ENCODE measurements around the gene GNB3. TPM values are rescaled to one million over a fixed set of nuclear protein-coding genes. Genes with fewer than 3 reads are reported as not detected.
"Not testable (repeated sequence)": the region's sequence is repeated elsewhere in the genome, so short reads cannot be mapped to it uniquely, and the experiment has no call there.

The GNB3 gene
- total RNA-seq, 1 donor from 2014 or later = 1.2 TPM

- no peak for DNase-seq (ENCODE audit: low spot score)
- Mint-ChIP-seq H3K4me3 (ENCODE audit: low read depth) (no peak overlapping the region), H3K4me1 (ENCODE audit: low read depth) (no peaks in the 10 kb centered on the region), H3K9me3 (no peaks in the 10 kb centered on the region), H3K27ac (no peak overlapping the region), H3K36me3 (ENCODE audit: low read depth) (peaks cover 70% of the 10 kb centered on the region), H3K27me3 (ENCODE audit: low read depth) (no peaks in the 10 kb centered on the region)
- intact Hi-C loops (cut with micrococcal nuclease) = no loop called here
These were observed 20.2 kb downstream of the GNB3 start for GRCh38 chr12:6860942-6861341.

DNA sequence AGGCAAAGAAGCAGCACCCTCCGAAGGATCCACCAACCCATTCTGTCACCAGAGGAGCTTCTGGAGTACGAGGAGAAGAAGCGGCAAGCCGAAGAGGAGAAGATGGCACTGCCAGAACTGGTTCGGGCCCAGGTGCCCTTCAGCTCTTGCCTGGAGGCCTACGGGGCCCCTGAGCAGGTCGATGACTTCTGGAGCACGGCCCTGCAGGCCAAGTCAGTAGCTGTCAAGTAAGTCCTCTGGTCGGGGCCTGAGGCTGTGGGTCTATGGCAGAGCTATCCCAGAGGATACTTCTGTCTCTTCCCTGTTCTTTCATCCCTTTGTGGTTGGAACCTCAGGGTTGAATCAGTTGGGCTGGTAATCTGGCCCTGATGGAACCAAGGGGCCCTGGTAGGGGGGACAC lies 20.7 kb downstream of the GNB3 start:
- Mint-ChIP-seq H3K36me3 (ENCODE audit: low read depth) (peaks cover 70% of the 10 kb centered on the region), H3K9me3 (no peaks in the 10 kb centered on the region), H3K27ac (no peak overlapping the region), H3K4me3 (ENCODE audit: low read depth) (no peak overlapping the region), H3K27me3 (ENCODE audit: low read depth) (no peaks in the 10 kb centered on the region), H3K4me1 (ENCODE audit: low read depth) (peaks cover under 1% of the 10 kb centered on the region)
- no peak for DNase-seq (ENCODE audit: low spot score)
- intact Hi-C loops (cut with micrococcal nuclease) = no loop called here

DNA sequence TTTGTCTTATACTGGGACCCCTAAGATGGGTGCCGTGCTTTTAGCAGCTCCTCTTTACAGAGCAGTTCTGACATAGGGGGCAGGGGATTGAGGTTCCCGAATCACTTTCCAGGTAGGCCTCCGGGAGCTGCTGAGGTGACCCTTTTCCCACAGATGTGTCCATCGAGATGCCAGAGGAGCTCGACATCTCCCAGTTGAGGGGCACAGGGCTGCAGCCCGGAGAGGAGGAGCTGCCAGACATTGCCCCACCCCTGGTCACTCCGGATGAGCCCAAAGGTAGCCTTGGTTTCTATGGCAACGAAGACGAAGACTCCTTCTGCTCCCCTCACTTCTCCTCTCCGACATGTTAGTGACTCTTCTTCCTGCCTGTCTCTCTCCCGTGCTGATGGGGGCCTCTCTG lies 22.3 kb downstream of the GNB3 start:
- H3K4me1 Mint-ChIP-seq (ENCODE audit: low read depth) = peaks cover 6% of the 10 kb centered on the region
- H3K27ac Mint-ChIP-seq = no peak overlapping the region
- H3K27me3 Mint-ChIP-seq (ENCODE audit: low read depth) = no peaks in the 10 kb centered on the region
- no peak overlapping the region for H3K4me3 Mint-ChIP-seq (ENCODE audit: low read depth)
- intact Hi-C loops (cut with micrococcal nuclease) = no loop called here
- peaks cover 66% of the 10 kb centered on the region for H3K36me3 Mint-ChIP-seq (ENCODE audit: low read depth)
- no peak for DNase-seq (ENCODE audit: low spot score)
- H3K9me3 Mint-ChIP-seq = no peaks in the 10 kb centered on the region

DNA sequence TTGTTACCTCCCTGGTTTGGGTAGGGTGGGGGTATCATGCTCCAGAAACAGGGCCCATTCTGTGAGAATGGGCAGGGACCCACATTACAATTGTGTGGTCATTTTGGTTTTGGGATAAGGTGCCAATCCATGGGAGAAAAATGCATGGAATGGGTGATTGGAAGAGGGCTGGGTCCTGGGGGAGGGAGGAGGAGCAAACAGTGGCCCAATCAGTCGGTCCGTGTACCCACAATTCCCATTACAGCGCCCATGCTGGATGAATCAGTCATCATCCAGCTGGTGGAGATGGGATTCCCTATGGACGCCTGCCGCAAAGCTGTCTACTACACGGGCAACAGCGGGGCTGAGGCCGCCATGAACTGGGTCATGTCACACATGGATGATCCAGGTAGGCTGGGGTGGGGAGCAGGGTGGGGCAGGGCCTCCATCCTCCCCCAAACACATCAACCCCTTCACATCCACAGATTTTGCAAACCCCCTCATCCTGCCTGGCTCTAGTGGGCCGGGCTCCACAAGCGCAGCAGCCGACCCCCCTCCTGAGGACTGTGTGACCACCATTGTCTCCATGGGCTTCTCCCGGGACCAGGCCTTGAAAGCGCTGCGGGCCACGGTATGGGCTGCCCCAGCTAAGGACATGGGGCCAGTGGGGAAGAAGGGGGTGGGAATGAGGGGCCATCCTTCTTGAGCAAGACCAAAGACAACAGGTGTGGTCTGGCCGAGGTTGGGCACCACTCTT lies 23.0 kb downstream of the GNB3 start:
- H3K9me3 Mint-ChIP-seq = no peaks in the 10 kb centered on the region
- H3K27ac Mint-ChIP-seq = no peak overlapping the region
- H3K36me3 Mint-ChIP-seq (ENCODE audit: low read depth) = peaks cover 69% of the 10 kb centered on the region
- H3K4me1 Mint-ChIP-seq (ENCODE audit: low read depth) = peaks cover 10% of the 10 kb centered on the region
- no peak overlapping the region for H3K4me3 Mint-ChIP-seq (ENCODE audit: low read depth)
- no peak for DNase-seq (ENCODE audit: low spot score)
- H3K27me3 Mint-ChIP-seq (ENCODE audit: low read depth) = no peaks in the 10 kb centered on the region
- intact Hi-C loops (cut with micrococcal nuclease) = no loop called here

- H3K27ac Mint-ChIP-seq; H3K27me3 Mint-ChIP-seq (ENCODE audit: low read depth); H3K4me3 Mint-ChIP-seq (ENCODE audit: low read depth); intact Hi-C loops (cut with micrococcal nuclease); DNase-seq (ENCODE audit: low spot score); H3K9me3 Mint-ChIP-seq: not testable (repeated sequence)
- Mint-ChIP-seq H3K4me1 (ENCODE audit: low read depth) (peaks cover 26% of the 10 kb centered on the region), H3K36me3 (ENCODE audit: low read depth) (peaks cover 80% of the 10 kb centered on the region)
These were observed 24.6 kb downstream of the GNB3 start for GRCh38 chr12:6865307-6865706.

GRCh38 chr12:6866163-6866919 lies 25.6 kb downstream of the GNB3 start:
- no peak for DNase-seq (ENCODE audit: low spot score)

DNA sequence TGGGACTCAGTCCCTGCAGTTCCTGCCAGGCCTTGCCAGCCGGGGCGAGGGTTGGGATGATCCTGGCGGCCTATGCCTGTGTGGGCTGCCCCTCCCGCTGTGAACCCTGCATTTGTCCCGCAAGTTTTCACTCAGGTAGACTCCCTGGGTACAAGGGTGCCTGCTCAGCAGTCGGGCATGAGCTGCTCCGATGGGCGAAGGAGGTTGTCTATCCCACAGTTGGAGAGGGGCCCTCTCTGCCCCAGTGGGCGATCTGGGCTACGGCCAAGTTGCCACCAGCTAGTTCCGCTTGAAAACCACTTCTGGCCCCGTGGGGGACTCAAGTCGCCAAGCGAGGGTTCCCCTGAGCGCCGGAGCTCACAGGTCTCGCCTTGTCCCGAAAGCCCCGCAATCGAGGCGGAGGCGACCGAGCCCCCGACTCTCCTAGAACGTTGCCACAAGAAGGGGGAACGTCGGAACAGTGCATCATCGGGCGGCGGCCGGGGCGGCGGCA lies 26.2 kb downstream of the GNB3 start:
- peak overlapping the region; percentile 97 for H3K27ac Mint-ChIP-seq
- H3K9me3 Mint-ChIP-seq = no peaks in the 10 kb centered on the region
- H3K27me3 Mint-ChIP-seq (ENCODE audit: low read depth) = no peaks in the 10 kb centered on the region
- no peak for DNase-seq (ENCODE audit: low spot score)
- H3K36me3 Mint-ChIP-seq (ENCODE audit: low read depth) = peaks cover 81% of the 10 kb centered on the region
- H3K4me3 Mint-ChIP-seq (ENCODE audit: low read depth) = peak overlapping the region; percentile 95
- intact Hi-C loops (cut with micrococcal nuclease) = loop anchor here (1.0 kb wide), 1 partner anchor 15 kb away; the partner anchor contains the start of gene USP5
- H3K4me1 Mint-ChIP-seq (ENCODE audit: low read depth) = peaks cover 41% of the 10 kb centered on the region

More at GRCh38 chr12:6866163-6866919, 25.6 kb downstream of the GNB3 start:
- peak overlapping the region; percentile 95 for H3K4me3 Mint-ChIP-seq (ENCODE audit: low read depth)
- no peaks in the 10 kb centered on the region for H3K9me3 Mint-ChIP-seq
- intact Hi-C loops (cut with micrococcal nuclease) = no loop called here
- no peaks in the 10 kb centered on the region for H3K27me3 Mint-ChIP-seq (ENCODE audit: low read depth)
- H3K4me1 Mint-ChIP-seq (ENCODE audit: low read depth) = peaks cover 36% of the 10 kb centered on the region
- H3K27ac Mint-ChIP-seq = no peak overlapping the region
- peaks cover 80% of the 10 kb centered on the region for H3K36me3 Mint-ChIP-seq (ENCODE audit: low read depth)

DNA sequence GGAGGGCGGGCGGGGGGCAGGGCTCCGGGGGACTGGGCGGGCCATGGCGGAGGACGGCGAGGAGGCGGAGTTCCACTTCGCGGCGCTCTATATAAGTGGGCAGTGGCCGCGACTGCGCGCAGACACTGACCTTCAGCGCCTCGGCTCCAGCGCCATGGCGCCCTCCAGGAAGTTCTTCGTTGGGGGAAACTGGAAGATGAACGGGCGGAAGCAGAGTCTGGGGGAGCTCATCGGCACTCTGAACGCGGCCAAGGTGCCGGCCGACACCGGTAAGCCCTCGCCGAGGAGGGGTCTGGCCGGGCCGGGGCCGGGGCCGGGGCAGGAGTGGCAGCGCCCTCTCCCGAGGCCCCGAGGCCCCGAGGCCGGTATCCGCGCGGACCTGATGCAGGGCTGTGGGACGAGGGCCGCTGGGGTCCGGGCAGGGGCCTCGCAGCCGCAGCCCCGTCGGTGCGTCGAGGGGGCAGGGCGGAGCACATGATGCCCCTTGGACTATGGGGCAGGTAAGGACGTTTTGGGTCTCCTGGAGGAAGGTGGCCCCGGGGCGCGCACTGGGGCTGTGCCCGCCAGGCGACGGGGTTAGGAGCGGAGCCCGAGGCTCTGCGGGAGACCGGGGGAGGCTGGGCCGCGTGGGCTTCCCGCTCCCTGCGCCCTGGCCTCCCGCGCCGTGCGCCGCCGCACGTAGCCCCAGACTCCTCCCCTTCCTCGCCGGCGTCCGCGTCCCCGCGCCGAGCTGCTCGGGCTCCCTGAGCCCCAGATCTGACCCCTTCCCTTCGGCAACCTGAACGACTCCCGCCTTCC lies 26.9 kb downstream of the GNB3 start, which contains the start of gene TPI1:
Gene TPI1 (plus strand): TSS at position 119 of the 798 bp plus-strand sequence. CDS start 36 bp downstream, at position 155.
- Mint-ChIP-seq H3K4me1 (ENCODE audit: low read depth) (peaks cover 46% of the 10 kb centered on the region), H3K27me3 (ENCODE audit: low read depth) (no peaks in the 10 kb centered on the region), H3K36me3 (ENCODE audit: low read depth) (peaks cover 81% of the 10 kb centered on the region), H3K4me3 (ENCODE audit: low read depth) (peak within 1 kb of the TSS; percentile 95), H3K27ac (peak within 1 kb of the TSS; percentile 97), H3K9me3 (no peaks in the 10 kb centered on the region)
- DNase-seq (ENCODE audit: low spot score) = peak; percentile 76
- intact Hi-C loops (cut with micrococcal nuclease) = loop anchor here (1.0 kb wide), 1 partner anchor 15 kb away; the partner anchor contains the start of gene USP5

- H3K27me3 Mint-ChIP-seq (ENCODE audit: low read depth) = no peaks in the 10 kb centered on the region
- intact Hi-C loops (cut with micrococcal nuclease) = no loop called here
- peak overlapping the region; percentile 92 for H3K4me3 Mint-ChIP-seq (ENCODE audit: low read depth)
- peaks cover 81% of the 10 kb centered on the region for H3K36me3 Mint-ChIP-seq (ENCODE audit: low read depth)
- H3K27ac Mint-ChIP-seq = peak overlapping the region; percentile 84
- no peaks in the 10 kb centered on the region for H3K9me3 Mint-ChIP-seq
- peaks cover 47% of the 10 kb centered on the region for H3K4me1 Mint-ChIP-seq (ENCODE audit: low read depth)
- no peak for DNase-seq (ENCODE audit: low spot score)
These were observed 27.7 kb downstream of the GNB3 start for GRCh38 chr12:6868211-6869048.

- peak overlapping the region; percentile 92 for H3K4me3 Mint-ChIP-seq (ENCODE audit: low read depth)
- DNase-seq (ENCODE audit: low spot score) = peak; percentile 79
- intact Hi-C loops (cut with micrococcal nuclease) = no loop called here
- peak overlapping the region; percentile 84 for H3K27ac Mint-ChIP-seq
- H3K9me3 Mint-ChIP-seq = no peaks in the 10 kb centered on the region
- H3K27me3 Mint-ChIP-seq (ENCODE audit: low read depth) = no peaks in the 10 kb centered on the region
- peaks cover 50% of the 10 kb centered on the region for H3K4me1 Mint-ChIP-seq (ENCODE audit: low read depth)
- H3K36me3 Mint-ChIP-seq (ENCODE audit: low read depth) = peaks cover 72% of the 10 kb centered on the region
These were observed 28.6 kb downstream of the GNB3 start for GRCh38 chr12:6869049-6870021.

DNA sequence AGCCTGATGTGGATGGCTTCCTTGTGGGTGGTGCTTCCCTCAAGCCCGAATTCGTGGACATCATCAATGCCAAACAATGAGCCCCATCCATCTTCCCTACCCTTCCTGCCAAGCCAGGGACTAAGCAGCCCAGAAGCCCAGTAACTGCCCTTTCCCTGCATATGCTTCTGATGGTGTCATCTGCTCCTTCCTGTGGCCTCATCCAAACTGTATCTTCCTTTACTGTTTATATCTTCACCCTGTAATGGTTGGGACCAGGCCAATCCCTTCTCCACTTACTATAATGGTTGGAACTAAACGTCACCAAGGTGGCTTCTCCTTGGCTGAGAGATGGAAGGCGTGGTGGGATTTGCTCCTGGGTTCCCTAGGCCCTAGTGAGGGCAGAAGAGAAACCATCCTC lies 29.6 kb downstream of the GNB3 start:
- peak overlapping the region; percentile 92 for H3K4me3 Mint-ChIP-seq (ENCODE audit: low read depth)
- intact Hi-C loops (cut with micrococcal nuclease); H3K9me3 Mint-ChIP-seq; DNase-seq (ENCODE audit: low spot score); H3K27me3 Mint-ChIP-seq (ENCODE audit: low read depth): not testable (repeated sequence)
- H3K4me1 Mint-ChIP-seq (ENCODE audit: low read depth) = peaks cover 55% of the 10 kb centered on the region
- peak overlapping the region; percentile 60 for H3K27ac Mint-ChIP-seq
- peaks cover 71% of the 10 kb centered on the region for H3K36me3 Mint-ChIP-seq (ENCODE audit: low read depth)

Measured in activated T-helper 2 cell treated with anti-CD3 and anti-CD28 coated beads, Interferon-gamma antibody, Interleukin-2, Interleukin-4, amounts not matched to agents 10 μg/mL and 5 μg/mL and 100 μg/mL, durations not matched to agents 14 hours and 24 hours and 36 hours (primary cell).